Duodenal mucosa (tissue), 2 donors: ENCODE measurements around the gene ARHGEF3.

Experiments
- H3K27ac ChIP-seq: one replicate; pipeline ENCODE4 v1.7.0; 2013; ENCODE audit warnings: low read depth, low read length
- H3K27me3 ChIP-seq, 2 donors: one replicate each; pipeline ENCODE4 v1.7.0; 2013; ENCODE audit warnings: low read length in 2 of 2, control low read depth in 1 of 2; ENCODE audit not compliant: insufficient read depth in 2 of 2, control insufficient read depth in 1 of 2
- H3K36me3 ChIP-seq, 2 donors: one replicate each; pipeline ENCODE4 v1.7.0; 2013; ENCODE audit warnings: low read length in 2 of 2, control low read depth in 1 of 2; ENCODE audit not compliant: insufficient read depth in 2 of 2, control insufficient read depth in 1 of 2
- H3K4me1 ChIP-seq, 2 donors: one replicate each; pipeline ENCODE4 v1.7.0; 2013; ENCODE audit warnings: low read length in 2 of 2, control low read depth in 1 of 2; ENCODE audit not compliant: insufficient read depth in 2 of 2, control insufficient read depth in 1 of 2
- H3K4me3 ChIP-seq, 2 donors: one replicate each; pipeline ENCODE4 v1.7.0; 2013; ENCODE audit warnings: low read length in 2 of 2, low read depth in 1 of 2
- H3K9ac ChIP-seq, 2 donors: one replicate each; pipeline ENCODE4 v1.7.0; 2013; ENCODE audit warnings: low read length in 2 of 2, low read depth in 1 of 2
- H3K9me3 ChIP-seq, 2 donors: one replicate each; pipeline ENCODE4 v1.7.0; 2013; ENCODE audit warnings: low read length in 2 of 2, control low read depth in 1 of 2; ENCODE audit not compliant: control insufficient read depth in 1 of 2

The ARHGEF3 gene

GRCh38 chr3:56773986-56774385 lies 27.8 kb downstream of the ARHGEF3 start:
- Histone ChIP-seq H3K36me3 (peaks cover 0 to 2% of the 10 kb centered on the region in 2 donors), H3K9ac (no peak overlapping the region), H3K27ac (no peak overlapping the region), H3K27me3 (no peaks in the 10 kb centered on the region), H3K4me1 (peaks cover 0 to 5% of the 10 kb centered on the region in 2 donors), H3K9me3 (no peaks in the 10 kb centered on the region), H3K4me3 (no peak overlapping the region)

- H3K4me1 ChIP-seq, result peaks cover 0 to 5% of the 10 kb centered on the region in 2 donors
- H3K27ac ChIP-seq, result no peak overlapping the region
- peaks cover 0 to 2% of the 10 kb centered on the region in 2 donors for H3K36me3 ChIP-seq
Measured at GRCh38 chr3:56772952-56773938, 28.5 kb downstream of the ARHGEF3 start.

GRCh38 chr3:56771376-56771775 lies 30.4 kb downstream of the ARHGEF3 start:
- no peak overlapping the region for H3K9ac ChIP-seq
- no peaks in the 10 kb centered on the region for H3K27me3 ChIP-seq
- no peaks in the 10 kb centered on the region for H3K9me3 ChIP-seq
- peaks cover 0 to 2% of the 10 kb centered on the region in 2 donors for H3K36me3 ChIP-seq
- H3K4me1 ChIP-seq, result peaks cover 0 to 2% of the 10 kb centered on the region in 2 donors
- H3K27ac ChIP-seq, result no peak overlapping the region
- no peak overlapping the region for H3K4me3 ChIP-seq

More at GRCh38 chr3:56772952-56773938, 28.5 kb downstream of the ARHGEF3 start:
- Histone ChIP-seq H3K9me3 (no peaks in the 10 kb centered on the region), H3K4me3 (no peak overlapping the region), H3K9ac (no peak overlapping the region), H3K27me3 (no peaks in the 10 kb centered on the region)

- Histone ChIP-seq H3K9me3 (no peaks in the 10 kb centered on the region), H3K4me3 (no peak overlapping the region), H3K9ac (no peak overlapping the region), H3K27me3 (no peaks in the 10 kb centered on the region), H3K27ac (no peak overlapping the region), H3K4me1 (no peaks in the 10 kb centered on the region), H3K36me3 (peaks cover 0 to 2% of the 10 kb centered on the region in 2 donors)
Measured at GRCh38 chr3:56769116-56769707, 32.5 kb downstream of the ARHGEF3 start.

GRCh38 chr3:56764904-56765547 lies 36.7 kb downstream of the ARHGEF3 start:
- Histone ChIP-seq H3K9ac (no peak overlapping the region), H3K9me3 (no peaks in the 10 kb centered on the region), H3K4me1 (peaks cover 3 to 18% of the 10 kb centered on the region in 2 donors), H3K27me3 (no peaks in the 10 kb centered on the region), H3K4me3 (no peak overlapping the region), H3K36me3 (no peaks in the 10 kb centered on the region), H3K27ac (no peak overlapping the region)

- Histone ChIP-seq H3K27ac (no peak overlapping the region), H3K9ac (no peak overlapping the region), H3K27me3 (no peaks in the 10 kb centered on the region), H3K4me3 (no peak overlapping the region), H3K9me3 (no peaks in the 10 kb centered on the region), H3K4me1 (peaks cover 3 to 21% of the 10 kb centered on the region in 2 donors), H3K36me3 (no peaks in the 10 kb centered on the region)
Measured at GRCh38 chr3:56764184-56764583, 37.6 kb downstream of the ARHGEF3 start.

GRCh38 chr3:56763233-56763632 lies 38.5 kb downstream of the ARHGEF3 start:
- Histone ChIP-seq H3K27ac (no peak overlapping the region), H3K36me3 (no peaks in the 10 kb centered on the region), H3K27me3 (no peaks in the 10 kb centered on the region), H3K9me3 (no peaks in the 10 kb centered on the region), H3K4me3 (no peak overlapping the region), H3K9ac (no peak overlapping the region), H3K4me1 (peaks cover 12 to 26% of the 10 kb centered on the region in 2 donors)

- Histone ChIP-seq H3K4me3 (no peak overlapping the region), H3K27ac (no peak overlapping the region), H3K27me3 (no peaks in the 10 kb centered on the region), H3K9ac (no peak overlapping the region), H3K36me3 (no peaks in the 10 kb centered on the region), H3K4me1 (peaks cover 13 to 26% of the 10 kb centered on the region in 2 donors), H3K9me3 (no peaks in the 10 kb centered on the region)
Measured at GRCh38 chr3:56762718-56763117, 39.0 kb downstream of the ARHGEF3 start.

- H3K4me1 ChIP-seq, result peaks cover 13 to 26% of the 10 kb centered on the region in 2 donors
Measured at GRCh38 chr3:56761887-56762651, 39.7 kb downstream of the ARHGEF3 start.

More at GRCh38 chr3:56761887-56762651, 39.7 kb downstream of the ARHGEF3 start:
- Histone ChIP-seq H3K4me3 (no peak overlapping the region), H3K9ac (no peak overlapping the region), H3K27ac (no peak overlapping the region), H3K27me3 (no peaks in the 10 kb centered on the region), H3K9me3 (no peaks in the 10 kb centered on the region), H3K36me3 (no peaks in the 10 kb centered on the region)
